LNCAP (cell line): ENCODE measurements around the gene POPDC3.

ENCODE experiments used
- CTCF ChIP-seq: fragments of 450-650 bp; IDR thresholded peaks from 2 replicates; pipeline ENCODE4 v1.5.1; 2017; ENCODE audit warnings: mild to moderate bottlenecking

Gene POPDC3

GRCh38 chr6:105192707-105193465, 13.1 kb upstream of the POPDC3 start:
- no peak for TF ChIP-seq CTCF

GRCh38 chr6:105191351-105191750, 11.5 kb upstream of the POPDC3 start:
- TF ChIP-seq CTCF: no peak

- TF ChIP-seq CTCF: no peak
Observed at GRCh38 chr6:105189026-105189820, 9.4 kb upstream of the POPDC3 start.

- no peak for TF ChIP-seq CTCF
Observed at GRCh38 chr6:105188251-105188650, 8.4 kb upstream of the POPDC3 start.

GRCh38 chr6:105186576-105186975, 6.8 kb upstream of the POPDC3 start:
- no peak for TF ChIP-seq CTCF

- TF ChIP-seq CTCF: no peak
Observed at GRCh38 chr6:105184921-105185320, 5.1 kb upstream of the POPDC3 start.

- TF ChIP-seq CTCF: no peak
Observed at GRCh38 chr6:105181981-105182515, 2.2 kb upstream of the POPDC3 start.
